IMR-90 (cell line): ENCODE results near the gene NUP54. TPM values are rescaled to one million over a fixed set of nuclear protein-coding genes. Genes with fewer than 3 reads are reported as not detected.

Experiments
- ATAC-seq: fragments of 200-7000 bp; cut with Tn5 transposase; 2 replicates; pipeline ENCODE4 v1.9.1; 2020; ENCODE audit warnings: low read depth, mild to moderate bottlenecking, moderate library complexity
- BruUV-seq: library from RNA; stranded (reverse); fragments of 400-500 nt; replicated peaks from 2 replicates; lab custom pipeline; 2021; lab: Mats Ljungman, UMichigan
- CTCF ChIA-PET: fragments of 300-600 bp; formaldehyde crosslinking; extraction: SDS; loops from one replicate; lab custom pipeline; 2021; ENCODE audit warnings: antibody characterized with exemption; lab: Yijun Ruan, JAX
- POLR2A ChIA-PET: fragments of 300-600 bp; sonication (Branson Sonifier 250); formaldehyde crosslinking; loops from one replicate; lab custom pipeline; 2022; ENCODE audit warnings: antibody characterized with exemption; ENCODE audit not compliant: unreplicated experiment; lab: Charles Lee
- DNase-seq: peaks from one replicate; pipeline ENCODE4 v3.0.0; 2013
- H2AFZ ChIP-seq: replicated peaks from 2 replicates; pipeline ENCODE3; 2013; ENCODE audit warnings: low read length, mild to moderate bottlenecking; ENCODE audit not compliant: poor library complexity
- H2AK5ac ChIP-seq: 2 replicates; pipeline ENCODE4 v1.6.1; 2013; ENCODE audit warnings: low read depth, low read length, inconsistent platforms
- H2AK9ac ChIP-seq: replicated peaks from 2 replicates; pipeline ENCODE3; 2013; ENCODE audit warnings: mild to moderate bottlenecking, low read depth, low read length, moderate library complexity; ENCODE audit not compliant: poor library complexity
- H2BK120ac ChIP-seq: 2 replicates; pipeline ENCODE4 v1.6.1; 2013; ENCODE audit warnings: low read depth, low read length, inconsistent platforms
- H2BK15ac ChIP-seq: 3 replicates; pipeline ENCODE4 v1.6.1; 2013; ENCODE audit warnings: low read depth, low read length, inconsistent platforms
- H2BK20ac ChIP-seq: 2 replicates; pipeline ENCODE4 v1.6.1; 2013; ENCODE audit warnings: low read depth, mild to moderate bottlenecking, inconsistent platforms, low read length, moderate library complexity
- H2BK5ac ChIP-seq: 2 replicates; pipeline ENCODE4 v1.6.1; 2013; ENCODE audit warnings: mild to moderate bottlenecking, low read depth, low read length, inconsistent platforms; ENCODE audit not compliant: poor library complexity, severe bottlenecking
- H3K14ac ChIP-seq: replicated peaks from 2 replicates; pipeline ENCODE4 v1.6.1; 2013; ENCODE audit warnings: low read depth, low read length, inconsistent platforms
- H3K18ac ChIP-seq: 2 replicates; pipeline ENCODE4 v1.6.1; 2013; ENCODE audit warnings: low read depth, low read length, control low read depth
- H3K23ac ChIP-seq: 2 replicates; pipeline ENCODE4 v1.6.1; 2013; ENCODE audit warnings: low read depth, low read length, inconsistent platforms
- H3K27ac ChIP-seq: 2 replicates; pipeline ENCODE4 v1.5.1; 2013; ENCODE audit warnings: mild to moderate bottlenecking, control low read depth, low read length; ENCODE audit not compliant: insufficient read depth
- H3K27me3 ChIP-seq: 2 replicates; pipeline ENCODE4 v1.6.1; 2013; ENCODE audit warnings: low read length; ENCODE audit not compliant: control insufficient read depth, insufficient read depth
- H3K36me3 ChIP-seq: 2 replicates; pipeline ENCODE4 v1.6.1; 2013; ENCODE audit warnings: low read length, mixed read lengths; ENCODE audit not compliant: control insufficient read depth, insufficient read depth
- H3K4ac ChIP-seq: 2 replicates; pipeline ENCODE4 v1.6.1; 2013; ENCODE audit warnings: low read depth, low read length, inconsistent platforms
- H3K4me1 ChIP-seq: 2 replicates; pipeline ENCODE4 v1.6.1; 2013; ENCODE audit warnings: low read length, mixed read lengths; ENCODE audit not compliant: control insufficient read depth, insufficient read depth
- H3K4me2 ChIP-seq: 2 replicates; pipeline ENCODE4 v1.6.1; 2013; ENCODE audit warnings: low read depth, mild to moderate bottlenecking, control low read depth, low read length, moderate library complexity
- H3K4me3 ChIP-seq: 2 replicates; pipeline ENCODE4 v1.5.1; 2013; ENCODE audit warnings: low read depth, mild to moderate bottlenecking, control low read depth, low read length, moderate library complexity; ENCODE audit not compliant: insufficient read depth
- H3K56ac ChIP-seq: 2 replicates; pipeline ENCODE4 v1.6.1; 2013; ENCODE audit warnings: low read length, inconsistent platforms; ENCODE audit not compliant: insufficient read depth; ENCODE audit errors: extremely low read depth
- H3K79me1 ChIP-seq, 2 experiments: 2 replicates each; pipeline ENCODE4 v1.6.1; 2013; ENCODE audit warnings: low read length in 2 of 2, inconsistent platforms in 1 of 2, low read depth in 1 of 2
- H3K9ac ChIP-seq: 2 replicates; pipeline ENCODE4 v1.6.1; 2013; ENCODE audit warnings: low read depth, low read length, control low read depth
- H3K9me1 ChIP-seq: 2 replicates; pipeline ENCODE4 v1.6.1; 2013; ENCODE audit warnings: low read length, inconsistent platforms; ENCODE audit not compliant: insufficient read depth
- H3K9me3 ChIP-seq: 2 replicates; pipeline ENCODE4 v1.6.1; 2013; ENCODE audit warnings: low read length; ENCODE audit not compliant: control insufficient read depth, insufficient read depth
- H4K20me1 ChIP-seq: 2 replicates; pipeline ENCODE4 v1.6.1; 2013; ENCODE audit warnings: low read length, inconsistent platforms; ENCODE audit not compliant: insufficient read depth
- H4K5ac ChIP-seq: 2 replicates; pipeline ENCODE4 v1.6.1; 2013; ENCODE audit warnings: mild to moderate bottlenecking, low read depth, low read length, control low read depth
- H4K8ac ChIP-seq, 2 experiments: 2 replicates each; pipeline ENCODE4 v1.6.1; 2013; ENCODE audit warnings: low read depth in 2 of 2, low read length in 2 of 2, control low read depth in 1 of 2, inconsistent platforms in 1 of 2
- H4K91ac ChIP-seq: 2 replicates; pipeline ENCODE4 v1.6.1; 2013; ENCODE audit warnings: low read depth, low read length, inconsistent platforms; ENCODE audit not compliant: insufficient read depth
- CEBPB ChIP-seq: IDR thresholded peaks from 2 replicates; pipeline ENCODE4 v1.6.1; 2012; ENCODE audit warnings: low read depth, low read length, improper control_type of control experiment
- FOS ChIP-seq: fragments of 150-350 bp; IDR thresholded peaks from 2 replicates; pipeline ENCODE4 v1.6.1; 2016; ENCODE audit warnings: low read depth, low read length
- NFE2L2 ChIP-seq: fragments of 150-350 bp; IDR thresholded peaks from 2 replicates; pipeline ENCODE4 v1.6.1; 2016; ENCODE audit warnings: low read depth, mild to moderate bottlenecking, low read length
- POLR2A ChIP-seq: IDR thresholded peaks from 2 replicates; pipeline ENCODE4 v1.6.1; 2012; ENCODE audit warnings: mild to moderate bottlenecking, low read depth, low read length
- RFX5 ChIP-seq: IDR thresholded peaks from 2 replicates; pipeline ENCODE4 v1.8.0; 2012; ENCODE audit warnings: low read depth, mild to moderate bottlenecking, low read length, moderate library complexity
- WGBS, 2 experiments: methylation state at CpG; one replicate each; pipeline versions ENCODE4 v1.1.5 to v1.1.7; 2013; ENCODE audit warnings: missing lambda C conversion rate in 2 of 2; ENCODE audit not compliant: insufficient read length in 1 of 2; ENCODE audit errors: extremely low coverage in 2 of 2; 5-methylcytosine and 5-hydroxymethylcytosine counted together
- dilution Hi-C: fragments of 300-500 bp; cut with HindIII; formaldehyde crosslinking; loops from one replicate; pipeline ENCODE4 v1.14.3; 2018; ENCODE audit warnings: low sequenced_read_pairs; ENCODE audit not compliant: unreplicated experiment
- in situ Hi-C: fragments of 300-500 bp; cut with MboI; formaldehyde crosslinking; loops from 3 replicates; pipeline ENCODE4 v1.14.3; 2019; ENCODE audit warnings: low sequenced_read_pairs, inconsistent platforms, mixed read lengths
- intact Hi-C: fragments of 100-400 bp; cut with micrococcal nuclease; formaldehyde crosslinking; loops from 2 replicates; pipeline ENCODE4 v1.10.0; 2022
- polyA plus RNA-seq, 3 experiments: library from polyadenylated mRNA; depleted of rRNA; stranded (reverse); fragments of >200 nt; gene quantifications; 2 replicates each; pipeline ENCODE4 v1.2.3, GENCODE V29; 2012; ENCODE audit warnings: low replicate concordance in 1 of 3
- total RNA-seq: library from RNA; depleted of rRNA; stranded (reverse); fragments of >200 nt; gene quantifications from 2 replicates; pipeline ENCODE4 v1.2.3, GENCODE V29; 2012
- TF ChIP-seq, protein P1 (sequence below): fragments of 150-350 bp; IDR thresholded peaks from 2 replicates; pipeline ENCODE4 v1.6.1; 2017; ENCODE audit warnings: mild to moderate bottlenecking, antibody characterized with exemption, low read length, low read depth

NUP54 gene
- total and polyA plus RNA-seq, 2 of the 4 experiments (the other 2 are of a cell fraction) = 24.6 to 44.4 TPM

DNA sequence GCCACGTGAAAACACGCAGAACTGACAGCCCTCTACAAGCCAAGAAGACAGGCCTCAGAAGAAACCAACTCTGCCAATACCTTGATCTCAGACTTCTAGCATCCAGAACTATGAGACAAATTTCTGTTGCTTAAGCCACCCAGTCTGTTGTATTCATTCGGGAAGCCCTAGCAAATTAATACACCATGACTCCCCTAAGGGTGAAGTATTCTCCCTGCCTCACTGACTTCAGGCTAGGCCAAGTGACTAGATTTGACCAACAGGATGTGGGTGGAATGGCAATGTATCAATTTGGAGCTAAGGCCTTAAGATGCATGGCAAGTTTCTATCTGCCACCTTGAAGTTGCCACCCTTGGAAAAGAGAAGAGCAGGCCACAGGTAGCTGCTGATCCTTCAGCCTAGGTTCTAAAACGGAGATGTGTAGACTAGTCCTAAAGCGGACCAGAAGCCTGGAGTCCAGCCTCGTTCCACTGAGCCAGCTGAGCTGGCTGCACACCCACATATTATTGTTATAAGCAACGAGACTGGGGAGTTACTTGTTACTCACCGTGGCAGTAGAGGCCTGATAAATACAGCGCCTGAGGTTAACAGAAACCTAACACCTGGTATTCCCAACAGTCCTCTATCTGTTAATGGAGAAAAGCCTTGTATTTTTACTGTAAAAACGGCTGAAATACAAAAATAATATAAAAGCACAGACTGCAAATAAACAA lies 49.0 kb upstream of the NUP54 start:
- no peak for ATAC-seq
- peak overlapping the region; percentile 15 for H4K5ac ChIP-seq
- TF ChIP-seq POLR2A = no peak
- TF ChIP-seq, protein P1, sequence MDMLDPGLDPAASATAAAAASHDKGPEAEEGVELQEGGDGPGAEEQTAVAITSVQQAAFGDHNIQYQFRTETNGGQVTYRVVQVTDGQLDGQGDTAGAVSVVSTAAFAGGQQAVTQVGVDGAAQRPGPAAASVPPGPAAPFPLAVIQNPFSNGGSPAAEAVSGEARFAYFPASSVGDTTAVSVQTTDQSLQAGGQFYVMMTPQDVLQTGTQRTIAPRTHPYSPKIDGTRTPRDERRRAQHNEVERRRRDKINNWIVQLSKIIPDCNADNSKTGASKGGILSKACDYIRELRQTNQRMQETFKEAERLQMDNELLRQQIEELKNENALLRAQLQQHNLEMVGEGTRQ = no peak
- no peak for TF ChIP-seq FOS
- no peak for TF ChIP-seq RFX5
- TF ChIP-seq NFE2L2 = no peak
- no peak for TF ChIP-seq CEBPB
- in situ Hi-C loops = loop anchor here (10.0 kb wide), 1 partner anchor 308 kb away; no protein-coding TSS in a partner anchor
- H3K4me2 ChIP-seq = no peak overlapping the region; the same call in 1 of the 2 replicates
- no peak overlapping the region; the same call in 2 of the 3 replicates for H2BK15ac ChIP-seq
- ChIA-PET POLR2A (no interaction called here), CTCF (no interaction called here)
- intact Hi-C loops = no loop called here
- no TSS peak for BruUV-seq
- H3K4ac ChIP-seq = peak overlapping the region; percentile 55
- peak overlapping the region; percentile 85 for H3K14ac ChIP-seq
- peak overlapping the region; percentile 73; the same call in 1 of the 2 replicates for H3K27ac ChIP-seq
- peaks cover 35% of the 10 kb centered on the region for H3K4me1 ChIP-seq
- no peak overlapping the region for H3K4me3 ChIP-seq
- peak overlapping the region; percentile 13; the same call in 1 of the 2 replicates for H4K91ac ChIP-seq
- peaks cover 20% of the 10 kb centered on the region for H3K9me1 ChIP-seq
- peak overlapping the region; percentile 13; the same call in 1 of the 2 replicates for H2AK5ac ChIP-seq
- H2AFZ ChIP-seq = peak overlapping the region; percentile 10
- no peaks in the 10 kb centered on the region for H3K9me3 ChIP-seq
- DNase-seq = peak; percentile 41
- peak overlapping the region; percentile 91 for H2BK5ac ChIP-seq
- H3K56ac ChIP-seq = 0 out of 2 replicates have a peak overlapping the region, but pooled peaks have one; percentile 13
- H4K8ac ChIP-seq = peak overlapping the region in 1 of 2 experiments; percentile 36; a peak in 2 of 4 replicates
- no peaks in the 10 kb centered on the region for H3K27me3 ChIP-seq
- H2AK9ac ChIP-seq = no peak overlapping the region
- H2BK120ac ChIP-seq = peak overlapping the region; percentile 51; the same call in 1 of the 2 replicates
- peak overlapping the region; percentile 36 for H3K18ac ChIP-seq
- no peak overlapping the region for H3K9ac ChIP-seq
- peaks cover 15% of the 10 kb centered on the region for H3K36me3 ChIP-seq
- dilution Hi-C loops = no loop called here
- no CpG with 5 or more reads among the region's 10 CpGs for WGBS, 2 experiments
- H3K23ac ChIP-seq = peak overlapping the region; percentile 41
- H4K20me1 ChIP-seq = peaks cover 27% of the 10 kb centered on the region; the same call in 1 of the 2 replicates
- peak overlapping the region; percentile 45; the same call in 1 of the 2 replicates for H2BK20ac ChIP-seq
- H3K79me1 ChIP-seq = peaks cover 37 to 82% of the 10 kb centered on the region in 2 experiments
